SK-N-SH (cell line): Measurements from ENCODE around the gene C1QL3. TPM values are rescaled to one million over a fixed set of nuclear protein-coding genes. Genes with fewer than 3 reads are reported as not detected.

Source experiments
- CTCF ChIA-PET: fragments of 300-600, 350-600 bp; formaldehyde crosslinking; extraction: SDS; loops from one replicate; lab custom pipeline; 2021; lab: Yijun Ruan, JAX
- POLR2A ChIA-PET: fragments of 350-600 bp; sonication (Branson Sonifier 250); formaldehyde crosslinking; extraction: SDS; loops from one replicate; lab custom pipeline; 2020; ENCODE audit warnings: antibody characterized with exemption, inconsistent platforms; lab: Yijun Ruan, JAX
- DNase-seq: peaks from one replicate; pipeline ENCODE4 v3.0.0; 2012
- H2AFZ ChIP-seq: fragments of 200-600 bp; sonication (generic); 2 replicates; pipeline ENCODE4 v1.8.1; 2016; ENCODE audit warnings: antibody characterized with exemption, mild to moderate bottlenecking, low read depth
- H3F3A ChIP-seq: fragments of 200-600 bp; sonication (generic); replicated peaks from 2 replicates; pipeline ENCODE3; 2016; ENCODE audit warnings: antibody characterized with exemption, mild to moderate bottlenecking; ENCODE audit not compliant: insufficient read depth
- H3K27ac ChIP-seq, 2 experiments: fragments of 200-500 bp in 1 of 2; fragments of 200-600 bp in 1 of 2; sonication (Bioruptor generic) in 1 of 2; sonication (generic), shearing (Covaris generic) in 1 of 2; 2 replicates each; pipeline versions ENCODE4 v1.5.1 to v1.6.1; 2014 to 2016; ENCODE audit warnings: low read depth in 2 of 2, inconsistent platforms in 1 of 2, low read length in 1 of 2, mild to moderate bottlenecking in 1 of 2, mixed read lengths in 1 of 2
- H3K27me3 ChIP-seq: fragments of 200-600 bp; sonication (generic), shearing (Covaris generic); 2 replicates; pipeline ENCODE4 v1.6.1; 2016; ENCODE audit warnings: mixed run types; ENCODE audit not compliant: insufficient read depth
- H3K36me3 ChIP-seq, 2 experiments: fragments of 200-500 bp in 1 of 2; fragments of 200-600 bp in 1 of 2; sonication (Bioruptor generic) in 1 of 2; sonication (generic) in 1 of 2; replicated peaks in 1 of 2; 2 replicates each; pipeline versions ENCODE3 to v1.5.1; 2014 to 2016; ENCODE audit warnings: low read length in 1 of 2, mild to moderate bottlenecking in 1 of 2; ENCODE audit not compliant: insufficient read depth in 2 of 2, control insufficient read depth in 1 of 2
- H3K4me1 ChIP-seq, 2 experiments: fragments of 200-500 bp in 1 of 2; fragments of 200-600 bp in 1 of 2; sonication (Bioruptor generic) in 1 of 2; sonication (generic), shearing (Covaris generic) in 1 of 2; 2 replicates each; pipeline versions ENCODE4 v1.5.1 to v1.6.1; 2014 to 2016; ENCODE audit warnings: low read depth in 1 of 2, low read length in 1 of 2, mixed run types in 1 of 2; ENCODE audit not compliant: insufficient read depth in 2 of 2, control insufficient read depth in 1 of 2
- H3K4me2 ChIP-seq: fragments of 200-600 bp; sonication (generic), shearing (Covaris generic); 2 replicates; pipeline ENCODE4 v1.6.1; 2017; ENCODE audit warnings: mixed run types
- H3K4me3 ChIP-seq, 2 experiments: fragments of 200-500 bp in 1 of 2; fragments of 200-600 bp in 1 of 2; sonication (Bioruptor generic) in 1 of 2; sonication (generic), shearing (Covaris generic) in 1 of 2; 2 replicates each; pipeline versions ENCODE4 v1.5.1 to v1.8.1; 2014 to 2016; ENCODE audit warnings: low read depth in 2 of 2, inconsistent platforms in 1 of 2, low read length in 1 of 2, mild to moderate bottlenecking in 1 of 2, mixed read lengths in 1 of 2, moderate library complexity in 1 of 2
- H3K79me2 ChIP-seq: fragments of 200-600 bp; sonication (generic); 2 replicates; pipeline ENCODE4 v1.8.1; 2017; ENCODE audit warnings: mild to moderate bottlenecking; ENCODE audit not compliant: insufficient read depth
- H3K9ac ChIP-seq: fragments of 200-600 bp; sonication (generic); 2 replicates; pipeline ENCODE4 v1.6.1; 2017; ENCODE audit warnings: mixed run types
- H3K9me2 ChIP-seq: fragments of 200-600 bp; sonication (generic); 2 replicates; pipeline ENCODE4 v1.6.1; 2017; ENCODE audit warnings: mixed run types
- H3K9me3 ChIP-seq: fragments of 200-600 bp; sonication (generic); 2 replicates; pipeline ENCODE4 v1.6.1; 2017; ENCODE audit warnings: mixed run types, mild to moderate bottlenecking, moderate library complexity
- H4K20me1 ChIP-seq: fragments of 200-600 bp; sonication (generic); 2 replicates; pipeline ENCODE4 v1.6.1; 2017; ENCODE audit warnings: mild to moderate bottlenecking, mixed run types; ENCODE audit not compliant: insufficient read depth
- CHD2 ChIP-seq: fragments of 150-350 bp; IDR thresholded peaks from 2 replicates; pipeline ENCODE4 v1.6.1; 2018; ENCODE audit warnings: low read length; ENCODE audit not compliant: partially characterized antibody
- CTCF ChIP-seq: fragments of 200-600 bp; sonication (generic); IDR thresholded peaks from 2 replicates; pipeline ENCODE4 v1.6.1; 2017; ENCODE audit warnings: antibody characterized with exemption, mild to moderate bottlenecking, moderate library complexity
- EP300 ChIP-seq, 2 experiments: IDR thresholded peaks; 2 replicates each; pipeline versions ENCODE4 v1.4.0 to v1.6.1; 2012; ENCODE audit warnings: borderline replicate concordance in 1 of 2, low read depth in 1 of 2, low read length in 1 of 2
- EZH2phosphoT487 ChIP-seq: fragments of 200-600 bp; sonication (generic); IDR thresholded peaks from 2 replicates; pipeline ENCODE4 v1.6.1; 2017; ENCODE audit warnings: low read depth, mixed run types, mild to moderate bottlenecking, antibody characterized with exemption, moderate library complexity, borderline replicate concordance
- FOXM1 ChIP-seq: IDR thresholded peaks from 2 replicates; pipeline ENCODE4 v1.4.0; 2012; ENCODE audit warnings: low read depth, mild to moderate bottlenecking
- IRF3 ChIP-seq: fragments of 150-350 bp; IDR thresholded peaks from 2 replicates; pipeline ENCODE4 v1.6.1; 2016; ENCODE audit warnings: mild to moderate bottlenecking, low read depth, low read length
- JUND ChIP-seq: IDR thresholded peaks from 2 replicates; pipeline ENCODE4 v1.4.0; 2012
- MXI1 ChIP-seq: IDR thresholded peaks from 2 replicates; pipeline ENCODE4 v1.6.1; 2012; ENCODE audit warnings: mild to moderate bottlenecking, low read depth, low read length, improper control_type of control experiment
- NRF1 ChIP-seq: IDR thresholded peaks from 2 replicates; pipeline ENCODE4 v1.6.1; 2012; ENCODE audit warnings: low read depth, mild to moderate bottlenecking, low read length
- RCOR1 ChIP-seq: fragments of 150-350 bp; IDR thresholded peaks from 2 replicates; pipeline ENCODE4 v1.6.1; 2017; ENCODE audit warnings: antibody characterized with exemption, low read length
- SMC3 ChIP-seq: IDR thresholded peaks from 2 replicates; pipeline ENCODE4 v1.6.1; 2012; ENCODE audit warnings: low read depth, low read length, improper control_type of control experiment
- USF2 ChIP-seq: fragments of 150-350 bp; IDR thresholded peaks from 2 replicates; pipeline ENCODE4 v1.6.1; 2017; ENCODE audit warnings: antibody characterized with exemption, low read length, low read depth, borderline replicate concordance
- YY1 ChIP-seq: IDR thresholded peaks from 2 replicates; pipeline ENCODE4 v1.4.0; 2012; ENCODE audit warnings: low read depth, mild to moderate bottlenecking
- ZBTB33 ChIP-seq: IDR thresholded peaks from 2 replicates; pipeline ENCODE4 v1.4.0; 2012; ENCODE audit warnings: low read depth, borderline replicate concordance
- WGBS: methylation state at CpG from one replicate; pipeline ENCODE4 v1.1.6; 2017; ENCODE audit warnings: low lambda C conversion rate; 5-methylcytosine and 5-hydroxymethylcytosine counted together
- polyA plus RNA-seq, 3 experiments: library from polyadenylated mRNA; depleted of rRNA; stranded (reverse); fragments of >200 nt; gene quantifications; 2 replicates each; pipeline ENCODE4 v1.2.3, GENCODE V29; 2012

C1QL3 gene
- polyA plus RNA-seq, 1 of the 3 experiments (the other 2 are of a cell fraction), result not detected

GRCh38 chr10:16536155-16536554, 14.5 kb upstream of the C1QL3 start:
- no peaks in the 10 kb centered on the region for H3K27me3 ChIP-seq
- CTCF ChIA-PET, result interaction anchor here (1.0 to 3.9 kb wide), 3 partner anchors 9 to 634 kb away, joined by 4 to 11 read pairs (median 5); no protein-coding TSS in a partner anchor
- no peaks in the 10 kb centered on the region for H4K20me1 ChIP-seq
- no peak overlapping the region for H3K27ac ChIP-seq
- H3K9me2 ChIP-seq, result no peaks in the 10 kb centered on the region
- no peaks in the 10 kb centered on the region for H3K36me3 ChIP-seq
- 65% methylated on average over 5 of the region's 5 CpGs for WGBS
- TF ChIP-seq CTCF (no peak), NRF1 (no peak), YY1 (no peak), JUND (no peak), RCOR1 (no peak), EP300 (IDR thresholded peaks at IDR 0.05; ENCODE audit: borderline replicate concordance in 1 of 2, low read depth in 1 of 2, low read length in 1 of 2) (no peak), IRF3 (no peak), MXI1 (no peak), USF2 (no peak), SMC3 (no peak), CHD2 (no peak), EZH2phosphoT487 (no peak), FOXM1 (no peak), ZBTB33 (no peak)
- TF ChIP-seq, all 33 proteins: peak for 0
- POLR2A ChIA-PET, result no interaction called here
- no peak overlapping the region for H3K4me2 ChIP-seq
- no peaks in the 10 kb centered on the region for H3K9me3 ChIP-seq
- H3F3A ChIP-seq, result no peaks in the 10 kb centered on the region
- no peak overlapping the region for H2AFZ ChIP-seq
- no peaks in the 10 kb centered on the region for H3K4me1 ChIP-seq
- H3K4me3 ChIP-seq, result no peak overlapping the region
- DNase-seq, result no peak
- H3K9ac ChIP-seq, result no peak overlapping the region
- no peaks in the 10 kb centered on the region for H3K79me2 ChIP-seq
